CD4-positive, alpha-beta T cell (primary cell): ENCODE results near the gene KDM2B. TPM values are rescaled to one million over a fixed set of nuclear protein-coding genes. Genes with fewer than 3 reads are reported as not detected.

Experiments
- ATAC-seq: fragments of 200-7000 bp; cut with Tn5 transposase; one replicate; pipeline ENCODE4 v1.10.0; 2022; ENCODE audit warnings: mild to moderate bottlenecking; ENCODE audit not compliant: poor library complexity
- CTCF ChIA-PET: fragments of 350-600 bp; sonication (Branson Sonifier 250); formaldehyde crosslinking; loops from one replicate; lab custom pipeline; 2021; ENCODE audit warnings: antibody characterized with exemption, inconsistent platforms; lab: Charles Lee
- POLR2A ChIA-PET: fragments of 350-600 bp; sonication (Branson Sonifier 250); formaldehyde crosslinking; loops from one replicate; lab custom pipeline; 2021; ENCODE audit warnings: antibody characterized with exemption, inconsistent platforms; lab: Charles Lee
- DNase-seq, 14 experiments: peaks; one replicate each; pipeline ENCODE4 v3.0.0-alpha.2; 2013 to 2020; ENCODE audit warnings: mixed read lengths in 2 of 14
- H3K27ac ChIP-seq, 2 donors: one replicate each; pipeline versions ENCODE4 v1.5.1 to v1.7.0; 2013; ENCODE audit warnings: low read length in 2 of 2, low read depth in 1 of 2, mild to moderate bottlenecking in 1 of 2
- H3K27me3 ChIP-seq, 2 experiments: 1 replicate in 1 of 2; 2 replicates in 1 of 2; pipeline versions ENCODE4 v1.6.1 to v1.7.0; 2013; ENCODE audit warnings: low read length in 2 of 2, control low read depth in 1 of 2, mild to moderate bottlenecking in 1 of 2, moderate library complexity in 1 of 2; ENCODE audit not compliant: insufficient read depth in 2 of 2, control insufficient read depth in 1 of 2
- H3K36me3 ChIP-seq: one replicate; pipeline ENCODE4 v1.6.1; 2013; ENCODE audit warnings: low read length, control low read depth; ENCODE audit not compliant: insufficient read depth
- H3K4me1 ChIP-seq: one replicate; pipeline ENCODE4 v1.6.1; 2013; ENCODE audit warnings: low read length, control low read depth; ENCODE audit not compliant: insufficient read depth
- H3K4me3 ChIP-seq: one replicate; pipeline ENCODE4 v1.5.1; 2013; ENCODE audit warnings: mild to moderate bottlenecking, low read length, moderate library complexity
- H3K9me3 ChIP-seq, 2 experiments: 1 replicate in 1 of 2; 2 replicates in 1 of 2; pipeline versions ENCODE4 v1.6.1 to v1.7.0; 2013; ENCODE audit warnings: low read length in 2 of 2, mild to moderate bottlenecking in 2 of 2, control low read depth in 1 of 2, moderate library complexity in 1 of 2; ENCODE audit not compliant: control insufficient read depth in 1 of 2, insufficient read depth in 1 of 2
- H3K27ac Mint-ChIP-seq: one replicate; pipeline ENCODE4 v1.8.0; 2020; ENCODE audit warnings: mixed read lengths
- H3K27me3 Mint-ChIP-seq: one replicate; pipeline ENCODE4 v1.8.0; 2021; ENCODE audit warnings: mixed read lengths
- H3K36me3 Mint-ChIP-seq: one replicate; pipeline ENCODE4 v1.8.0; 2021; ENCODE audit warnings: low read depth, mixed read lengths
- H3K4me1 Mint-ChIP-seq: one replicate; pipeline ENCODE4 v1.8.0; 2021; ENCODE audit warnings: low read depth, mixed read lengths
- H3K4me3 Mint-ChIP-seq: one replicate; pipeline ENCODE4 v1.8.0; 2020; ENCODE audit warnings: mild to moderate bottlenecking, mixed read lengths
- H3K9me3 Mint-ChIP-seq: one replicate; pipeline ENCODE4 v1.8.0; 2020; ENCODE audit warnings: mixed read lengths
- intact Hi-C, 2 experiments: fragments of 100-400 bp; cut with DNase I in 1 of 2; cut with micrococcal nuclease in 1 of 2; formaldehyde crosslinking; loops; one replicate each; pipeline versions ENCODE4 v1.15.1 to v1.9.0; 2023 to 2025; cut with DNase I, micrococcal nuclease
- total RNA-seq, 174 experiments: library from RNA in 2 of 174; stranded (reverse) in 2 of 174; gene quantifications; one replicate each; pipeline ENCODE4 v1.2.3 and lab custom pipeline; 2021 to 2026
- TF ChIP-seq, protein P1 (sequence below): fragments of 200-600 bp; IDR thresholded peaks from one replicate; pipeline ENCODE4 v1.8.0; 2022; ENCODE audit warnings: antibody characterized with exemption, mild to moderate bottlenecking

The KDM2B gene
- total RNA-seq, 2 experiments from 2014 or later, result 60.4 to 62.6 TPM

DNA sequence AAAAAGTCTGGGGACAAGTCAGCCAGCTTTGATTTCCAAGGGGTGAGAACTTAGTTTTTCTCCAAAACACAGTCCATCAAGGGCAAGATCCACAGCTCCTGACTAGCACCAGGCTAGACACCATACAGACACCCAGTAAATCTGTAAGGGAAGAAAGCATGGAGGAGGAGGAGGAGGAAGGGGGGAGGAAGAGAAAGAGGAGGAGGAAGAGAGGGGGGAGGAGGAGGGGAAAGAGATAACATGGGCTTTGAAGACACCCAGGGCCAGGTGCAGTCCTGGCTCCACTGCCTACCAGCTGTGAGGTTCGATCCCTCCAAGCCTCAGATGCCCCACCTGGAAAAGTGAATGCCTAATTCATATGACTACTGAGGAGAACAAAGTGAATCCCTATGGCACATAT lies 18.3 kb downstream of the KDM2B start:
- Histone ChIP-seq H3K27me3 (no peaks in the 10 kb centered on the region), H3K4me1 (peaks cover 8% of the 10 kb centered on the region), H3K9me3 (no peaks in the 10 kb centered on the region), H3K27ac (no peak overlapping the region), H3K4me3 (no peak overlapping the region), H3K36me3 (peaks cover 13% of the 10 kb centered on the region)
- CTCF ChIA-PET, result interaction anchor here (1.2 to 2.3 kb wide), 2 partner anchors 10 to 119 kb away, joined by 3 to 6 read pairs; no protein-coding TSS in a partner anchor
- no peak overlapping the region for H3K4me3 Mint-ChIP-seq
- TF ChIP-seq, protein P1, sequence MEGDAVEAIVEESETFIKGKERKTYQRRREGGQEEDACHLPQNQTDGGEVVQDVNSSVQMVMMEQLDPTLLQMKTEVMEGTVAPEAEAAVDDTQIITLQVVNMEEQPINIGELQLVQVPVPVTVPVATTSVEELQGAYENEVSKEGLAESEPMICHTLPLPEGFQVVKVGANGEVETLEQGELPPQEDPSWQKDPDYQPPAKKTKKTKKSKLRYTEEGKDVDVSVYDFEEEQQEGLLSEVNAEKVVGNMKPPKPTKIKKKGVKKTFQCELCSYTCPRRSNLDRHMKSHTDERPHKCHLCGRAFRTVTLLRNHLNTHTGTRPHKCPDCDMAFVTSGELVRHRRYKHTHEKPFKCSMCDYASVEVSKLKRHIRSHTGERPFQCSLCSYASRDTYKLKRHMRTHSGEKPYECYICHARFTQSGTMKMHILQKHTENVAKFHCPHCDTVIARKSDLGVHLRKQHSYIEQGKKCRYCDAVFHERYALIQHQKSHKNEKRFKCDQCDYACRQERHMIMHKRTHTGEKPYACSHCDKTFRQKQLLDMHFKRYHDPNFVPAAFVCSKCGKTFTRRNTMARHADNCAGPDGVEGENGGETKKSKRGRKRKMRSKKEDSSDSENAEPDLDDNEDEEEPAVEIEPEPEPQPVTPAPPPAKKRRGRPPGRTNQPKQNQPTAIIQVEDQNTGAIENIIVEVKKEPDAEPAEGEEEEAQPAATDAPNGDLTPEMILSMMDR, result no peak
- POLR2A ChIA-PET, result no interaction called here
- no peak overlapping the region for H3K27ac Mint-ChIP-seq
- intact Hi-C loops, result no loop called here
- no peaks in the 10 kb centered on the region for H3K27me3 Mint-ChIP-seq
- H3K4me1 Mint-ChIP-seq, result peaks cover 4% of the 10 kb centered on the region
- DNase-seq, result no peak
- no peaks in the 10 kb centered on the region for H3K9me3 Mint-ChIP-seq
- ATAC-seq, result no peak
- peaks cover 17% of the 10 kb centered on the region for H3K36me3 Mint-ChIP-seq

DNA sequence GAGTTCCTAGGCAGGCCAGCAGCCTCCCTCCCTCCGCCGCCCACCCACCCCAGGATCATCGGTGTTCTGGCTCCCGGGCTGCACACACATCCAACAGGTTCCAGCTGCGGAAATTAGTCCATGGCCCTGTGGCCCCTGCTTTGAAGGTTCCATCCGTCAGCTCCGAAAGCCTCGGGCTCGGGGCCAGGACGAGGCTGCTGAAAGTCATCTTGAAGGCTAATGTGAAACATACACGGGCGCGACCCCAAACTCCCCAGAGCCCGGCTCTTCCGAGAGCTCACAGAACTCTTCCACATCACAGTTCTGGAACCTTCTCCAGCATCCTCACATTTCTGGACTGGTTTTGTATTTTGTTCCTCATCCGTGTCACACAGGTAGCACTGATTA lies 19.8 kb downstream of the KDM2B start:
- no peak for ATAC-seq
- Mint-ChIP-seq H3K4me3 (no peak overlapping the region), H3K36me3 (peaks cover 18% of the 10 kb centered on the region), H3K9me3 (no peaks in the 10 kb centered on the region), H3K27me3 (no peaks in the 10 kb centered on the region), H3K27ac (no peak overlapping the region), H3K4me1 (no peaks in the 10 kb centered on the region)
- POLR2A ChIA-PET, result interaction anchor here (1.0 kb wide), 1 partner anchor 77 kb away, joined by 3 read pairs; no protein-coding TSS in a partner anchor
- TF ChIP-seq, protein P1, result no peak
- intact Hi-C loops, result no loop called here
- no peak overlapping the region for H3K4me3 ChIP-seq
- peaks cover 13% of the 10 kb centered on the region for H3K36me3 ChIP-seq
- H3K27ac ChIP-seq, result no peak overlapping the region
- H3K9me3 ChIP-seq, result no peaks in the 10 kb centered on the region
- no peaks in the 10 kb centered on the region for H3K27me3 ChIP-seq
- CTCF ChIA-PET, result interaction anchor here (2.3 kb wide), 1 partner anchor 8 kb away, joined by 6 read pairs; no protein-coding TSS in a partner anchor
- no peak for DNase-seq
- H3K4me1 ChIP-seq, result peaks cover 9% of the 10 kb centered on the region

DNA sequence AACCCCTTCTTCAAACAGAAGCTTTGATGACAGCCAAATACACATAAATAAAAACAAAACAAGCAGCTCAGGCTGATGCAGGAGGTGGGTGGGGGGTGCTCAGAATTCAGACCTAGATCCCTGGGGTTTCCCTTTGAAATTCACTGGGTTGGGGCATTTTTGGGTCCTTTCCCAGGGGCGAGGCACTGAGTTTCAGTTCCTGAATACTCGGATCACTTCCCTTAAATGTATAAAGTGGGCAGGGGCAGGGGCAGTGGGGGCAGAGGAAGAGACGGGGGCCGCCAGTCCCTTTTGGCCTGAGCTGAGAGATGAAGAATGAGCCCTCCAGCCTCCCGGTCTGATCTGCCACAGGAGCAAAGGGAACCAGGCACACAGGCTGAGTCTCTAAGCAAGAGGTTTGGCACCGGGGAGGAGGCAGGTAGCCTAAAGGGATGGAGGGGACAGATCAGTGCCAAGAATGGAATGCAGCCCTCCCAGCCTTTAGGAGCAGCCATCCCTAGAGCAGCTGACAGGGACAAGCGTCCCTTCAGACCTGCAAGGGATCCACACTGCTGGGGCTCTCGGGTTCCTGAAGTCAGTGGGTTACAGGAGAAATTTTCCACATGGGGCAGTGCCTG lies 20.3 kb downstream of the KDM2B start:
- no peak overlapping the region for H3K4me3 ChIP-seq

More for the DNA sequence above, 20.3 kb downstream of the KDM2B start:
- ChIA-PET CTCF (interaction anchor here (2.3 kb wide), 1 partner anchor 8 kb away, joined by 6 read pairs; no protein-coding TSS in a partner anchor), POLR2A (interaction anchor here (1.0 to 1.5 kb wide), 2 partner anchors 20 to 77 kb away, joined by 3 read pairs; partner anchors contain the start of gene KDM2B)
- DNase-seq, result peak in 2 of 14 experiments; percentile 63 to 67
- H3K27ac Mint-ChIP-seq, result no peak overlapping the region
- H3K27me3 Mint-ChIP-seq, result no peaks in the 10 kb centered on the region
- Histone ChIP-seq H3K27ac (no peak overlapping the region), H3K9me3 (no peaks in the 10 kb centered on the region), H3K27me3 (no peaks in the 10 kb centered on the region), H3K36me3 (peaks cover 13% of the 10 kb centered on the region), H3K4me1 (peaks cover 9% of the 10 kb centered on the region)
- no peak overlapping the region for H3K4me3 Mint-ChIP-seq
- H3K36me3 Mint-ChIP-seq, result peaks cover 18% of the 10 kb centered on the region
- TF ChIP-seq, protein P1, result no peak
- H3K9me3 Mint-ChIP-seq, result no peaks in the 10 kb centered on the region
- ATAC-seq, result no peak
- H3K4me1 Mint-ChIP-seq, result no peaks in the 10 kb centered on the region
- intact Hi-C loops, result no loop called here
